ENCODE measurements around the gene SLITRK4.

DNA sequence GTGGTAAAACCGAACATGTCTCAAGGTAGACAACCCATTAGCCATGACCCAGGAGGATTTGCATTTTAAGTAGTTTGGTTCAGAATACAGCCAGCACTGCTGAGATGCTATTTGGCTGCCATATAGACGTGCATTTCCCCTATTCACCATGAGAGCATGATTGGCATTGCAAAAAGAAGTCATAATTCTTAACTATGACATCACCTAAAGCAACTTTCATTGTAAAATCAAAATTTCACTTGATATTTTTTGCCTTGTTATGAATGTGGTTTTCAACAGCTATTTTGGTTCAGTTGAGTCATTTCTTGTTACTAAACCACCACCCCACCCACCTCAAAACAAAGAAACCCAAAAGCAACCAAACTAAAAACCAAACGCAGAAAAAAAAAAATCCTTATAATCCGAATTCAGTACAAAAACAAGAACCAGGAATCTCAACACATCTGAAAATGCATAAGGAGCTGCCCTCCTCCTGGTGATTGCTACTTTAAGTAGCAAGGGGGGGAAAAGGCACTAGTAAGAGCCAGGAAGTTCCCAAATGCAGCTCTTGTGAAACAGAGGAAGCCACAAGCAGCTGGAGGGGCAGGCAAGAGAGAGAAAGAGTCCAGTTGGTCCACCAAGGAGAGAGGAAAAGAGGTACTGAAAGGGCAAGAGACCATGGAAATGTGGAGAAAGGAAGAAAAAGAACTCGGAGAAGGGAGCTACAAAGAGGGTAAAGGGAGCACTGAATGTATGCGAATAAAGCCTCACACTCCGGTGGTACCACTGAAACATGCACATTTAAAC is 3.1 kb downstream of the SLITRK4 start:
- TF ChIP-seq POLR2A (IDR thresholded peaks at IDR 0.05; ENCODE audit: low read depth, low read length) (no peak), TAF1 (IDR thresholded peaks at IDR 0.05; ENCODE audit: borderline replicate concordance, low read depth, low read length) (no peak), POLR2AphosphoS5 (IDR thresholded peaks at IDR 0.05; ENCODE audit: low read depth, low read length) (no peak)

Measured in GM12892 (cell line).